RWPE2 (cell line): ENCODE data around the gene RUVBL1.

Experiments
- ATAC-seq: fragments of 200-7000 bp; cut with Tn5 transposase; 3 replicates; pipeline ENCODE4 v1.9.1; 2021; ENCODE audit warnings: low read depth
- DNase-seq: peaks from one replicate; pipeline ENCODE4 v3.0.0-alpha.2; 2020; ENCODE audit warnings: low spot score
- H3K27ac ChIP-seq: fragments of 450-650 bp; 2 replicates; pipeline ENCODE4 v1.5.1; 2017; ENCODE audit warnings: mild to moderate bottlenecking; ENCODE audit not compliant: poor library complexity, severe bottlenecking
- H3K27me3 ChIP-seq: fragments of 250-450 bp; sonication (Bioruptor Pico); 2 replicates; pipeline ENCODE4 v1.5.1; 2021; ENCODE audit warnings: mild to moderate bottlenecking, moderate library complexity; ENCODE audit not compliant: insufficient read depth, poor library complexity, severe bottlenecking
- H3K36me3 ChIP-seq: fragments of 250-450 bp; sonication (Bioruptor Pico); 2 replicates; pipeline ENCODE4 v1.5.1; 2020; ENCODE audit warnings: low read depth, mild to moderate bottlenecking, moderate library complexity
- H3K4me1 ChIP-seq: fragments of 250-450 bp; sonication (Bioruptor Pico); 2 replicates; pipeline ENCODE4 v1.5.1; 2021; ENCODE audit warnings: mild to moderate bottlenecking, moderate library complexity; ENCODE audit not compliant: insufficient read depth, poor library complexity, severe bottlenecking
- H3K4me3 ChIP-seq: fragments of 250-450 bp; sonication (Bioruptor Pico); 2 replicates; pipeline ENCODE4 v1.5.1; 2021; ENCODE audit warnings: mild to moderate bottlenecking, moderate library complexity; ENCODE audit not compliant: severe bottlenecking
- H3K9me3 ChIP-seq: fragments of 250-450 bp; sonication (Bioruptor Pico); 2 replicates; pipeline ENCODE4 v1.5.1; 2021; ENCODE audit warnings: mild to moderate bottlenecking, moderate library complexity; ENCODE audit not compliant: severe bottlenecking
- CTCF ChIP-seq: fragments of 450-650 bp; IDR thresholded peaks from one replicate; pipeline ENCODE4 v1.5.1; 2017; ENCODE audit warnings: mild to moderate bottlenecking, moderate library complexity; ENCODE audit not compliant: poor library complexity, severe bottlenecking

RUVBL1 gene

GRCh38 chr3:128083980-128084674 lies 39.5 kb downstream of the RUVBL1 start:
- no peak overlapping the region for H3K4me3 ChIP-seq
- H3K4me1 ChIP-seq = peaks cover 3% of the 10 kb centered on the region
- H3K9me3 ChIP-seq = no peaks in the 10 kb centered on the region
- H3K36me3 ChIP-seq = peaks cover 84% of the 10 kb centered on the region
- ATAC-seq = no peak
- H3K27me3 ChIP-seq = no peaks in the 10 kb centered on the region
- TF ChIP-seq CTCF = no peak
- H3K27ac ChIP-seq = no peak overlapping the region
- no peak for DNase-seq

GRCh38 chr3:128083396-128083795 lies 40.2 kb downstream of the RUVBL1 start:
- ATAC-seq = no peak
- no peak for DNase-seq
- no peak for TF ChIP-seq CTCF
- H3K36me3 ChIP-seq = peaks cover 80% of the 10 kb centered on the region
- no peak overlapping the region for H3K4me3 ChIP-seq
- no peaks in the 10 kb centered on the region for H3K9me3 ChIP-seq
- H3K4me1 ChIP-seq = peaks cover 3% of the 10 kb centered on the region
- H3K27me3 ChIP-seq = no peaks in the 10 kb centered on the region
- no peak overlapping the region for H3K27ac ChIP-seq

- no peaks in the 10 kb centered on the region for H3K9me3 ChIP-seq
- no peak for TF ChIP-seq CTCF
- H3K27me3 ChIP-seq = no peaks in the 10 kb centered on the region
- ATAC-seq (no peak), DNase-seq (no peak)
- peaks cover 79% of the 10 kb centered on the region for H3K36me3 ChIP-seq
- H3K4me1 ChIP-seq = peaks cover 3% of the 10 kb centered on the region
- H3K4me3 ChIP-seq = no peak overlapping the region
- H3K27ac ChIP-seq = no peak overlapping the region
Observed at GRCh38 chr3:128082546-128082945, 41.1 kb downstream of the RUVBL1 start.

GRCh38 chr3:128081846-128082245 lies 41.8 kb downstream of the RUVBL1 start:
- H3K4me1 ChIP-seq = peaks cover 3% of the 10 kb centered on the region
- H3K27ac ChIP-seq = no peak overlapping the region
- H3K27me3 ChIP-seq = no peaks in the 10 kb centered on the region
- peaks cover 72% of the 10 kb centered on the region for H3K36me3 ChIP-seq
- no peak for DNase-seq
- no peak for TF ChIP-seq CTCF
- no peaks in the 10 kb centered on the region for H3K9me3 ChIP-seq
- H3K4me3 ChIP-seq = no peak overlapping the region
- 0 out of 3 replicates have a peak, but pooled peaks have one; percentile 22 for ATAC-seq

- Histone ChIP-seq H3K4me3 (no peak overlapping the region), H3K9me3 (no peaks in the 10 kb centered on the region), H3K36me3 (peaks cover 66% of the 10 kb centered on the region), H3K27me3 (no peaks in the 10 kb centered on the region), H3K4me1 (peaks cover 3% of the 10 kb centered on the region), H3K27ac (no peak overlapping the region)
- no peak for ATAC-seq
- TF ChIP-seq CTCF = no peak
- no peak for DNase-seq
Observed at GRCh38 chr3:128081226-128081625, 42.4 kb downstream of the RUVBL1 start.
